DND-41 (cell line): ENCODE data around the gene PSMC3IP.

Experiments
- EZH2 ChIP-seq: IDR thresholded peaks from 3 replicates; pipeline ENCODE4 v1.6.1; 2012; ENCODE audit warnings: borderline replicate concordance, low read depth, mild to moderate bottlenecking, moderate library complexity, low read length, inconsistent platforms; ENCODE audit not compliant: severe bottlenecking
- TF ChIP-seq, protein P1 (sequence below): IDR thresholded peaks from 2 replicates; pipeline ENCODE4 v1.5.1; 2012; ENCODE audit warnings: borderline replicate concordance, low read length, moderate library complexity, mild to moderate bottlenecking; ENCODE audit not compliant: poor library complexity, severe bottlenecking; ENCODE audit errors: extremely low read depth

DNA sequence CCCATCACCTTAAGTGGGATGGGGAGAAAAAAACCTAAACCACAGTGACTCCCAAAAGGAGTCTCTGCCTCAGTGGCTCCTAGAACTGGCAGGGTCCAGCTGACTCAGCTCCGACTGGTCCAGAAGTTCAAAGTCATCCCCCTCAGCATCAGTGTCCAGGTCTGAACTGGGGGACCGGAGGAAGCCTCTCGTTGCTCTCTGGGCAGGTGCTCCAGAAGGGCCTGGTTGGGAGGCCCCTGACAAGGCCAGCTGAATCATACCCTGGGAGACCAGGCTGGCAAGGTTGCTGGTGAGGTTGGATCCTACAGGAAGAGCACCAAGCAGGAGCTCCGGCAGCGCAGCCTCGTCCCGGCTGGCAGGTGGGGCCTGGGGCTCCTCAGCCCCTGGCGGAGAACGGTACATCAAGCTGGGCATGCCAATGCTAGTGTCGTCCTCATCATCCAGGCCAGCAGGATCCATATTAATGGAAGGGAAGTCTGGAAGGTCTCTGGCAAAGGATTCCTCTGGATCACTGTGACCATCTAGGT, 4.3 kb upstream of the PSMC3IP start:
- TF ChIP-seq, protein P1, sequence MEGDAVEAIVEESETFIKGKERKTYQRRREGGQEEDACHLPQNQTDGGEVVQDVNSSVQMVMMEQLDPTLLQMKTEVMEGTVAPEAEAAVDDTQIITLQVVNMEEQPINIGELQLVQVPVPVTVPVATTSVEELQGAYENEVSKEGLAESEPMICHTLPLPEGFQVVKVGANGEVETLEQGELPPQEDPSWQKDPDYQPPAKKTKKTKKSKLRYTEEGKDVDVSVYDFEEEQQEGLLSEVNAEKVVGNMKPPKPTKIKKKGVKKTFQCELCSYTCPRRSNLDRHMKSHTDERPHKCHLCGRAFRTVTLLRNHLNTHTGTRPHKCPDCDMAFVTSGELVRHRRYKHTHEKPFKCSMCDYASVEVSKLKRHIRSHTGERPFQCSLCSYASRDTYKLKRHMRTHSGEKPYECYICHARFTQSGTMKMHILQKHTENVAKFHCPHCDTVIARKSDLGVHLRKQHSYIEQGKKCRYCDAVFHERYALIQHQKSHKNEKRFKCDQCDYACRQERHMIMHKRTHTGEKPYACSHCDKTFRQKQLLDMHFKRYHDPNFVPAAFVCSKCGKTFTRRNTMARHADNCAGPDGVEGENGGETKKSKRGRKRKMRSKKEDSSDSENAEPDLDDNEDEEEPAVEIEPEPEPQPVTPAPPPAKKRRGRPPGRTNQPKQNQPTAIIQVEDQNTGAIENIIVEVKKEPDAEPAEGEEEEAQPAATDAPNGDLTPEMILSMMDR = no peak
- TF ChIP-seq EZH2 = no peak
